Keratinocyte (primary cell): ENCODE data around the gene FBXO31. TPM values are rescaled to one million over a fixed set of nuclear protein-coding genes. Genes with fewer than 3 reads are reported as not detected.

Experiments
- DNase-seq: peaks from one replicate; pipeline ENCODE4 v3.0.0-alpha.2; 2011; ENCODE audit warnings: low read depth, missing footprints, low spot score
- FAIRE-seq: peaks from 2 replicates; lab custom pipeline; 2011; peaks lifted over from hg19 to GRCh38; lab: Jason Lieb, UNC
- H2AFZ ChIP-seq: 2 replicates; pipeline ENCODE4 v1.6.0; 2012; ENCODE audit warnings: low read length, control low read depth, inconsistent platforms; ENCODE audit not compliant: control insufficient read depth
- H3K27ac ChIP-seq: 2 replicates; pipeline ENCODE4 v1.5.1; 2011; ENCODE audit warnings: low read length; ENCODE audit not compliant: control insufficient read depth, insufficient read depth
- H3K27me3 ChIP-seq: 3 replicates; pipeline ENCODE4 v1.6.0; 2011; ENCODE audit warnings: low read length; ENCODE audit not compliant: control insufficient read depth, insufficient read depth; ENCODE audit errors: extremely low read depth
- H3K36me3 ChIP-seq, 2 experiments: 2 replicates in 1 of 2; 3 replicates in 1 of 2; pipeline ENCODE4 v1.5.1; 2011; ENCODE audit warnings: low read length in 2 of 2, mild to moderate bottlenecking in 1 of 2; ENCODE audit not compliant: control insufficient read depth in 2 of 2, insufficient read depth in 2 of 2; ENCODE audit errors: extremely low read depth in 1 of 2
- H3K4me1 ChIP-seq: 3 replicates; pipeline ENCODE4 v1.5.1; 2011; ENCODE audit warnings: low read length; ENCODE audit not compliant: control insufficient read depth, insufficient read depth; ENCODE audit errors: extremely low read depth
- H3K4me2 ChIP-seq: 3 replicates; pipeline ENCODE4 v1.6.0; 2011; ENCODE audit warnings: low read depth, low read length; ENCODE audit not compliant: control insufficient read depth, insufficient read depth; ENCODE audit errors: extremely low read depth
- H3K4me3 ChIP-seq, 3 experiments: fragments of 200-600 bp in 1 of 3; sonication (generic) in 1 of 3; 2 replicates in 2 of 3; 3 replicates in 1 of 3; pipeline ENCODE4 v1.5.1; 2011 to 2016; ENCODE audit warnings: low read length in 3 of 3, mild to moderate bottlenecking in 3 of 3, control low read depth in 2 of 3, inconsistent platforms in 1 of 3, low read depth in 1 of 3, mixed read lengths in 1 of 3, mixed run types in 1 of 3, moderate library complexity in 1 of 3; ENCODE audit not compliant: control insufficient read depth in 2 of 3, insufficient read depth in 2 of 3; ENCODE audit errors: extremely low read depth in 1 of 3
- H3K79me2 ChIP-seq: 2 replicates; pipeline ENCODE4 v1.6.0; 2012; ENCODE audit warnings: low read length; ENCODE audit not compliant: control insufficient read depth, insufficient read depth
- H3K9ac ChIP-seq: 3 replicates; pipeline ENCODE4 v1.6.0; 2011; ENCODE audit warnings: low read length; ENCODE audit not compliant: control insufficient read depth, insufficient read depth; ENCODE audit errors: extremely low read depth
- H3K9me1 ChIP-seq: 3 replicates; pipeline ENCODE4 v1.6.0; 2011; ENCODE audit warnings: low read length; ENCODE audit not compliant: control insufficient read depth, insufficient read depth; ENCODE audit errors: extremely low read depth
- H3K9me3 ChIP-seq: 2 replicates; pipeline ENCODE4 v1.5.1; 2012; ENCODE audit warnings: low read depth, low read length; ENCODE audit not compliant: control insufficient read depth
- H4K20me1 ChIP-seq: 3 replicates; pipeline ENCODE4 v1.6.0; 2011; ENCODE audit warnings: low read length; ENCODE audit not compliant: control insufficient read depth, insufficient read depth; ENCODE audit errors: extremely low read depth
- EZH2 ChIP-seq: IDR thresholded peaks from one replicate; pipeline ENCODE4 v1.6.1; 2012; ENCODE audit warnings: inconsistent platforms, mild to moderate bottlenecking, low read length, moderate library complexity
- dilution Hi-C: fragments of 300-500 bp; cut with MboI; formaldehyde crosslinking; loops from one replicate; pipeline ENCODE4 v1.7.0; 2020; ENCODE audit warnings: low sequenced_read_pairs; ENCODE audit not compliant: extremely low pct_ligation_motif_present
- polyA plus RNA-seq, 5 experiments: library from polyadenylated mRNA; depleted of rRNA in 3 of 5; stranded (reverse) in 3 of 5; stranded (forward) in 1 of 5; unstranded in 1 of 5; fragments of >200 nt; gene quantifications; 1 replicate in 1 of 5; 2 replicates in 3 of 5; 3 replicates in 1 of 5; pipeline versions ENCODE4 v1.2.1 to v1.2.3, GENCODE V29; 2011 to 2012; ENCODE audit warnings: missing spikeins in 2 of 5, low read depth in 1 of 5, low replicate concordance in 1 of 5
- TF ChIP-seq, protein P1 (sequence below), 3 experiments: IDR thresholded peaks in 1 of 3; conservative IDR thresholded peaks in 1 of 3; optimal IDR thresholded peaks in 1 of 3; 2 replicates in 2 of 3; 3 replicates in 1 of 3; pipeline versions ENCODE3 to v1.5.1; 2011; ENCODE audit warnings: low read length in 3 of 3, mild to moderate bottlenecking in 3 of 3, moderate library complexity in 2 of 3, control low read depth in 1 of 3, inconsistent platforms in 1 of 3; ENCODE audit not compliant: insufficient read depth in 2 of 3; ENCODE audit errors: extremely low read depth in 1 of 3

FBXO31 gene
- polyA plus RNA-seq, 1 donor (not counting 4 experiments of a cell fraction or from before 2014, with no cell fraction given): 17.0 TPM

- peaks cover 9% of the 10 kb centered on the region for H4K20me1 ChIP-seq
- dilution Hi-C loops: no loop called here
- no peak overlapping the region for H3K27ac ChIP-seq
- no peak overlapping the region for H3K4me3 ChIP-seq
- no peak for DNase-seq
- H2AFZ ChIP-seq: no peak overlapping the region
- no peak for FAIRE-seq
- TF ChIP-seq EZH2: no peak
- TF ChIP-seq, protein P1, sequence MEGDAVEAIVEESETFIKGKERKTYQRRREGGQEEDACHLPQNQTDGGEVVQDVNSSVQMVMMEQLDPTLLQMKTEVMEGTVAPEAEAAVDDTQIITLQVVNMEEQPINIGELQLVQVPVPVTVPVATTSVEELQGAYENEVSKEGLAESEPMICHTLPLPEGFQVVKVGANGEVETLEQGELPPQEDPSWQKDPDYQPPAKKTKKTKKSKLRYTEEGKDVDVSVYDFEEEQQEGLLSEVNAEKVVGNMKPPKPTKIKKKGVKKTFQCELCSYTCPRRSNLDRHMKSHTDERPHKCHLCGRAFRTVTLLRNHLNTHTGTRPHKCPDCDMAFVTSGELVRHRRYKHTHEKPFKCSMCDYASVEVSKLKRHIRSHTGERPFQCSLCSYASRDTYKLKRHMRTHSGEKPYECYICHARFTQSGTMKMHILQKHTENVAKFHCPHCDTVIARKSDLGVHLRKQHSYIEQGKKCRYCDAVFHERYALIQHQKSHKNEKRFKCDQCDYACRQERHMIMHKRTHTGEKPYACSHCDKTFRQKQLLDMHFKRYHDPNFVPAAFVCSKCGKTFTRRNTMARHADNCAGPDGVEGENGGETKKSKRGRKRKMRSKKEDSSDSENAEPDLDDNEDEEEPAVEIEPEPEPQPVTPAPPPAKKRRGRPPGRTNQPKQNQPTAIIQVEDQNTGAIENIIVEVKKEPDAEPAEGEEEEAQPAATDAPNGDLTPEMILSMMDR (optimal IDR thresholded peaks at IDR 0.05 in 1 of 3, IDR thresholded peaks at IDR 0.05 in 1 of 3, conservative IDR thresholded peaks at IDR 0.05 in 1 of 3; ENCODE audit: extremely low read depth in 1 of 3, insufficient read depth in 2 of 3, low read length in 3 of 3): no peak
- no peaks in the 10 kb centered on the region for H3K27me3 ChIP-seq
- H3K9me3 ChIP-seq: no peaks in the 10 kb centered on the region
- H3K79me2 ChIP-seq: no peaks in the 10 kb centered on the region
- peaks cover 2% of the 10 kb centered on the region for H3K9me1 ChIP-seq
- peaks cover 18 to 33% of the 10 kb centered on the region in 2 experiments for H3K36me3 ChIP-seq
- H3K4me2 ChIP-seq: no peak overlapping the region
- H3K9ac ChIP-seq: no peak overlapping the region
- peaks cover 3% of the 10 kb centered on the region for H3K4me1 ChIP-seq
Observed at GRCh38 chr16:87326151-87326571, 57.4 kb downstream of the FBXO31 start.

DNA sequence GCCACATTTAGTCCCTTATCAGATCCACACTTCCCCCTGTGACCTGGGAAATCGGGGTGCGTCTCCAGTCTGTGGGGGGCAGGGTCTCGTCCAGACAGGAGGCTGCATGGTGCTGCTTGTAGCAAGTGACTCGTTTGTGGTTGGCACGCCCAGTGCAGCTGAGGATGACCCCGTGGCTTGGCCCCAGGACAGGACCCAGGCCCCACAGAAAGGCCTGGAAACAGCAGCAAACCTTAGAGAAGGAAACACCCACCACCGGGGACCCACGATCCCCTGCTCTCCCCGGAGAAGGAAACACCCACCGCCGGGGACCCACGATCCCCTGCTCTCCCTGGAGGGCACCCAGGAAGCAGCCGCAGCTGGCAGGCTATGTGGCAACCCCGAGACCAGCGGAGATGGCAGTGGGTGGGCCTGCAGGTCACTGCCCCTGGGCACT, 58.1 kb downstream of the FBXO31 start:
- no peak overlapping the region for H3K9ac ChIP-seq
- no peak for FAIRE-seq
- H3K36me3 ChIP-seq: peaks cover 17 to 29% of the 10 kb centered on the region in 2 experiments

More for the DNA sequence above, 58.1 kb downstream of the FBXO31 start:
- peaks cover 3% of the 10 kb centered on the region for H3K4me1 ChIP-seq
- DNase-seq: no peak
- no peak overlapping the region for H3K27ac ChIP-seq
- H3K79me2 ChIP-seq: no peaks in the 10 kb centered on the region
- dilution Hi-C loops: no loop called here
- H3K9me3 ChIP-seq: no peaks in the 10 kb centered on the region
- no peaks in the 10 kb centered on the region for H3K27me3 ChIP-seq
- H2AFZ ChIP-seq: no peak overlapping the region
- H4K20me1 ChIP-seq: peaks cover 9% of the 10 kb centered on the region
- H3K9me1 ChIP-seq: peaks cover 2% of the 10 kb centered on the region
- no peak overlapping the region for H3K4me3 ChIP-seq
- TF ChIP-seq, protein P1 (optimal IDR thresholded peaks at IDR 0.05 in 1 of 3, IDR thresholded peaks at IDR 0.05 in 1 of 3, conservative IDR thresholded peaks at IDR 0.05 in 1 of 3; ENCODE audit: extremely low read depth in 1 of 3, insufficient read depth in 2 of 3, low read length in 3 of 3): no peak
- no peak for TF ChIP-seq EZH2
- no peak overlapping the region for H3K4me2 ChIP-seq
